ENCODE measurements around the gene DEPDC1B.

DNA sequence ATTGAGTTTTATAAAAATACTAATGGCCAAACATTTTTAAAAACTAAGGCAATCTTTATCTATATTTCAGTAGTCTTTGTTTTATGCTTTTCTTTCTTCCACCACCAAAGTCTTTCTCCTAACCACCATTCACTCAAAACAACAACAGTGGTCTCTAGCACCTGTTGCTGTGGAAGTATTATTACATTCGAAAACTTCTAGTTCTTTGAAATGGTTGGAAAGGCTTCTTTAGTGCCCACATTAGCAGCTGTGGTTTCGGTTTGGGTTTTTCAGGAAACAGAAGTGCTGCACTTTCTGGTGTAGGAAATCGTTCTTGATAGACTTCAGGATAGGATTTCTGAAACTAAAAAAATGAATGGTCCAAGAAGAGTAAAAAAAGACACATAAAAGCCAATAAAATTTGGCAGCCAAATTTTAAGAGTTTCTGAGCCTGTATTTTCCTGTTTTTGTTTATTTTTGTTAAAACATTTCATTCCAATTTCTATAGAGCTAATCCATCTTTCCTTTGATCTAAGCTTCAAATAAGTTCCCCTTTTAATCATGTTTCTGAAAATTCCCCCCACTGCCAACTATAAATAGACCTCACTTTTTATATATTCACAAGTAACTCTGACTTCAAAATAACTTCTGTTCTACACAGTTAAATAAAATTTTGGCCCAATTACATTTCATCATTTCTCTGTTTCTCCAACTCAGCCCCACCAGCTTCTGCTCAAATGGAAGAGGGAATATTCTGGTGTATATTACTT is 102.2 kb downstream of the DEPDC1B start:
- no peak for TF ChIP-seq EZH2 (IDR thresholded peaks at IDR 0.05; ENCODE audit: borderline replicate concordance, low read depth, low read length, severe bottlenecking)
- TF ChIP-seq, protein P1, sequence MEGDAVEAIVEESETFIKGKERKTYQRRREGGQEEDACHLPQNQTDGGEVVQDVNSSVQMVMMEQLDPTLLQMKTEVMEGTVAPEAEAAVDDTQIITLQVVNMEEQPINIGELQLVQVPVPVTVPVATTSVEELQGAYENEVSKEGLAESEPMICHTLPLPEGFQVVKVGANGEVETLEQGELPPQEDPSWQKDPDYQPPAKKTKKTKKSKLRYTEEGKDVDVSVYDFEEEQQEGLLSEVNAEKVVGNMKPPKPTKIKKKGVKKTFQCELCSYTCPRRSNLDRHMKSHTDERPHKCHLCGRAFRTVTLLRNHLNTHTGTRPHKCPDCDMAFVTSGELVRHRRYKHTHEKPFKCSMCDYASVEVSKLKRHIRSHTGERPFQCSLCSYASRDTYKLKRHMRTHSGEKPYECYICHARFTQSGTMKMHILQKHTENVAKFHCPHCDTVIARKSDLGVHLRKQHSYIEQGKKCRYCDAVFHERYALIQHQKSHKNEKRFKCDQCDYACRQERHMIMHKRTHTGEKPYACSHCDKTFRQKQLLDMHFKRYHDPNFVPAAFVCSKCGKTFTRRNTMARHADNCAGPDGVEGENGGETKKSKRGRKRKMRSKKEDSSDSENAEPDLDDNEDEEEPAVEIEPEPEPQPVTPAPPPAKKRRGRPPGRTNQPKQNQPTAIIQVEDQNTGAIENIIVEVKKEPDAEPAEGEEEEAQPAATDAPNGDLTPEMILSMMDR (IDR thresholded peaks at IDR 0.05; ENCODE audit: borderline replicate concordance, extremely low read depth, low read length, poor library complexity, severe bottlenecking): no peak

All from DND-41 (cell line).